KOPT-K1 (cell line): ENCODE measurements around the gene NBEA.
"Not testable (repeated sequence)": the region's sequence is repeated elsewhere in the genome, so short reads cannot be mapped to it uniquely, and the experiment has no call there.

Source experiments
- H3K27ac ChIP-seq: fragments of 200-600 bp; sonication (generic); 2 replicates; pipeline ENCODE4 v1.5.1; 2016; ENCODE audit warnings: antibody characterized with exemption, mild to moderate bottlenecking, low read depth, low read length; ENCODE audit not compliant: poor library complexity, severe bottlenecking
- H3K36me3 ChIP-seq: fragments of 200-600 bp; sonication (generic); 2 replicates; pipeline ENCODE4 v1.5.1; 2017; ENCODE audit warnings: antibody characterized with exemption, mild to moderate bottlenecking, low read length, moderate library complexity; ENCODE audit not compliant: insufficient read depth
- H3K9me3 ChIP-seq: fragments of 200-600 bp; sonication (generic); 2 replicates; pipeline ENCODE4 v1.5.1; 2017; ENCODE audit warnings: antibody characterized with exemption, low read length, mild to moderate bottlenecking; ENCODE audit not compliant: insufficient read depth, poor library complexity, severe bottlenecking

NBEA gene

GRCh38 chr13:35365883-35366282 is 423.8 kb downstream of the NBEA start:
- H3K27ac ChIP-seq, result no peak overlapping the region
- H3K36me3 ChIP-seq, result no peaks in the 10 kb centered on the region
- H3K9me3 ChIP-seq, result no peaks in the 10 kb centered on the region

- Histone ChIP-seq H3K36me3 (no peaks in the 10 kb centered on the region), H3K9me3 (peaks cover 14% of the 10 kb centered on the region), H3K27ac (no peak overlapping the region)
Measured at GRCh38 chr13:35367586-35367985, 425.5 kb downstream of the NBEA start.

GRCh38 chr13:35378939-35379338 is 436.9 kb downstream of the NBEA start:
- Histone ChIP-seq H3K27ac (no peak overlapping the region), H3K36me3 (no peaks in the 10 kb centered on the region), H3K9me3 (no peaks in the 10 kb centered on the region)

GRCh38 chr13:35379663-35380062 is 437.6 kb downstream of the NBEA start:
- Histone ChIP-seq H3K27ac (no peak overlapping the region), H3K9me3 (no peaks in the 10 kb centered on the region), H3K36me3 (no peaks in the 10 kb centered on the region)

GRCh38 chr13:35387682-35388250 is 445.7 kb downstream of the NBEA start:
- Histone ChIP-seq H3K36me3 (no peaks in the 10 kb centered on the region), H3K9me3 (no peaks in the 10 kb centered on the region), H3K27ac (no peak overlapping the region)

- H3K27ac ChIP-seq, result no peak overlapping the region
- no peaks in the 10 kb centered on the region for H3K9me3 ChIP-seq
- no peaks in the 10 kb centered on the region for H3K36me3 ChIP-seq
Measured at GRCh38 chr13:35388441-35389355, 446.6 kb downstream of the NBEA start.

- H3K36me3 ChIP-seq, result no peaks in the 10 kb centered on the region
- no peak overlapping the region for H3K27ac ChIP-seq
- no peaks in the 10 kb centered on the region for H3K9me3 ChIP-seq
Measured at GRCh38 chr13:35389535-35389934, 447.5 kb downstream of the NBEA start.

- Histone ChIP-seq H3K36me3 (no peaks in the 10 kb centered on the region), H3K9me3 (no peaks in the 10 kb centered on the region), H3K27ac (no peak overlapping the region)
Measured at GRCh38 chr13:35392768-35393167, 450.7 kb downstream of the NBEA start.

GRCh38 chr13:35393886-35394285 is 451.8 kb downstream of the NBEA start:
- Histone ChIP-seq H3K36me3 (no peaks in the 10 kb centered on the region), H3K27ac (no peak overlapping the region), H3K9me3 (no peaks in the 10 kb centered on the region)

- H3K9me3 ChIP-seq, H3K27ac ChIP-seq, H3K36me3 ChIP-seq: not testable (repeated sequence)
Measured at GRCh38 chr13:35408285-35408684, 466.2 kb downstream of the NBEA start.

- no peaks in the 10 kb centered on the region for H3K9me3 ChIP-seq
- H3K27ac ChIP-seq, result no peak overlapping the region
- H3K36me3 ChIP-seq, result no peaks in the 10 kb centered on the region
Measured at GRCh38 chr13:35411059-35411744, 469.1 kb downstream of the NBEA start.

GRCh38 chr13:35448465-35448864 is 506.4 kb downstream of the NBEA start:
- no peaks in the 10 kb centered on the region for H3K9me3 ChIP-seq
- no peak overlapping the region for H3K27ac ChIP-seq
- H3K36me3 ChIP-seq, result no peaks in the 10 kb centered on the region

- H3K27ac ChIP-seq, result no peak overlapping the region
- no peaks in the 10 kb centered on the region for H3K9me3 ChIP-seq
- H3K36me3 ChIP-seq, result no peaks in the 10 kb centered on the region
Measured at GRCh38 chr13:35449821-35450220, 507.8 kb downstream of the NBEA start.

GRCh38 chr13:35455022-35455421 is 513.0 kb downstream of the NBEA start:
- Histone ChIP-seq H3K36me3 (no peaks in the 10 kb centered on the region), H3K27ac (no peak overlapping the region), H3K9me3 (no peaks in the 10 kb centered on the region)

- Histone ChIP-seq H3K27ac (no peak overlapping the region), H3K9me3 (no peaks in the 10 kb centered on the region), H3K36me3 (no peaks in the 10 kb centered on the region)
Measured at GRCh38 chr13:35457258-35457657, 515.2 kb downstream of the NBEA start.
